GM18520 (cell line): ENCODE results near the gene PSMB8.

ENCODE experiments used
- ATAC-seq: cut with Tn5 transposase; IDR thresholded peaks from one replicate; pipeline ENCODE4 v1.9.1; 2021; ENCODE audit not compliant: unreplicated experiment

The PSMB8 gene

GRCh38 chr6:32799168-32799567, 44.7 kb downstream of the PSMB8 start:
- no peak for ATAC-seq

- no peak for ATAC-seq
Measured at GRCh38 chr6:32796848-32797776, 46.7 kb downstream of the PSMB8 start.

DNA sequence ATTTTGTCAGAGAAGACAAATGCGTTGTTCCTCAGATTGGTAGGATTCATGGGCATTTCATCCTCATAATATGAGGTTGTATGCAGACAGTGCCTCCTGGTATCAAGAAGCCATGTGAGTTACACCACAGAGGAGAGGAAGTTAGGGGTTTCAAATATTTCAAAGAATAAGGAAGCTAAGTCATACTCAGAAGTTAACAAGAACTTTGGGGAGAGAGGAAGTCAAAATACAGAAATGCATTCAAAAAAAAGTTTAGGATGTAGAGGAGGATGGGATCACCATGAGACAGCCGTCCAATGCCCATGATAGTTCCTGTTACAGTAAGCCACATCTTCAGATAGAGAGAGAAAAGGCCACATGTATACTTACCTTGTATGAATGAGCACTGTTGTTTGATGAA, 49.3 kb downstream of the PSMB8 start:
- no peak for ATAC-seq

GRCh38 chr6:32792901-32793435, 50.9 kb downstream of the PSMB8 start:
- no peak for ATAC-seq
